ENCODE measurements around the gene MCM3AP. TPM values are rescaled to one million over a fixed set of nuclear protein-coding genes. Genes with fewer than 3 reads are reported as not detected.
"Not testable (repeated sequence)": the region's sequence is repeated elsewhere in the genome, so short reads cannot be mapped to it uniquely, and the experiment has no call there.

Gene MCM3AP
- polyA plus RNA-seq, 1 donor from 2014 or later: 48.5 TPM

DNA sequence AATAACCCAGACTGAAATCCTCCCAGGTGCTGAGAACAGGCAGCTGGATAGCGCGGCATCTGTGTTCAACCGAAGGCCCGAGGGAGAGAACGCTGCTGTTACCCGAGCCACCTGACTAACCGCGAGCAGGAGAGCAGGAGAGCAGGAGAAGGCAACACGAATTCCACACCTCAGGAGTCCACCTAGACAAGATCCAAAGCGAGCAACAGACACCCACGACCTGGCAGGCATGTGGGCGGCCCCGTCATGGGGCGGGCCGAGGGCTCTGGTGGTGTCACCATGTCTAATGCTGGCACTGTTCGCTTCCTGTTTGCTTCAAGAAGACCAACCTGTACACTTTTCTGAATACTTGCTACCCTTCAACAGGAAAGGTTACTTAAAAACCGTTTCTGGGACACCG lies 80.2 kb downstream of the MCM3AP start:
- Mint-ChIP-seq H3K27me3 (no peaks in the 10 kb centered on the region), H3K27ac (no peak overlapping the region), H3K4me3 (no peak overlapping the region), H3K9me3 (no peaks in the 10 kb centered on the region), H3K36me3 (peaks cover 1% of the 10 kb centered on the region), H3K4me1 (no peaks in the 10 kb centered on the region)

DNA sequence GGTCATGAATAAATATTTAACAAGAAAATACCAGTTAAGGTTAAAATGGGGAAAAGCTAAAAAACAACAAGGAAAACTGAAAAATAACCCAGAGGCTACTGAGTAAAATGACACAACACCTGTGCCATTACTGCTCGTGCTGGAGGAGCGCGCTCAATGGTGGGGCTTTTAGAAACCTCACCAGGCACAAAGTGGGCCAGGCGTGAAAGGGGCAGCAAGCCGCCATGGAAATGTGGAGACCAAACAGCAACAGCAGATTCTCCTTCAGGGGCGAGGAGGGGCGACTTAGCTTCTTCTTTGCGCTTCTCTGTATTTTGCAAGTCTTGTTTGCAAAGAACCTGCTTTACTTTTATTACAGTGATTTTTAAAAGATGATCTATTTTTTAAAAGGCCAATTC lies 82.2 kb downstream of the MCM3AP start:
- H3K27ac Mint-ChIP-seq: peak overlapping the region in 1 of 3 donors; percentile 53
- no peaks in the 10 kb centered on the region for H3K27me3 Mint-ChIP-seq
- H3K36me3 Mint-ChIP-seq: peaks cover 12% of the 10 kb centered on the region
- H3K4me3 Mint-ChIP-seq: no peak overlapping the region
- H3K4me1 Mint-ChIP-seq: peaks cover 0 to 4% (median 0%) of the 10 kb centered on the region in 3 donors
- peaks cover 0 to 4% (median 0%) of the 10 kb centered on the region in 3 donors for H3K9me3 Mint-ChIP-seq

DNA sequence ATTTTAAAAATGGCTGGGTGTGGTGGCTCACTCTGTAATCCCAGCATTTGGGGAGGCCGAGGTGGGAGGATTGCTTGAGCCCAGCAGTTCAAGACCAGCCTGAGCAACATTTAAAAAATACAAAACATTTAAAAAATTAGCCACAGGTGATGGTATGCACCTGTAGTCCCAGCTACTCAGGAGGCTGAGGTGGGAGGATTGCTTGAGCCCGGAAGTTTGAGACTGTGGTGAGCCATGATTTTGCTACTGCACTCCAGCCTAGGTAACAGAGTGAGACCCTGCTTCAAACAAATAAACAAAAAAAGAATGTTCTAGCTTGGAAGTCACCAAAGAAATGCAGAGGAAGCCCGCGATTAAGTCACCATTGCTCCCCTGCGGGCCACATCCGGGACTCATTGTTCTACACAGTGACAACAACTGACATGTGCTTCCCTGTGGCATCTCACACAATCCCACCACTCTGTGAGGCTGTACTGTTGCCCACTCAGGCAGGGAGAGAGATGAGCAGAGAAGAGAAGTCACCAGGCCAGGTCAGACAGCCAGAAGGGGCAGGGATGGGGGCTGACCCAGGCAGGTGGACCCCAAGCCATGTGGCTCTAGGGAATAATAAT lies 82.7 kb downstream of the MCM3AP start:
- Mint-ChIP-seq H3K36me3 (peaks cover 12% of the 10 kb centered on the region), H3K27ac (peak overlapping the region in 1 of 3 donors; percentile 53), H3K27me3 (no peaks in the 10 kb centered on the region), H3K4me1 (peaks cover 0 to 4% (median 0%) of the 10 kb centered on the region in 3 donors), H3K4me3 (no peak overlapping the region), H3K9me3 (peaks cover 0 to 4% (median 0%) of the 10 kb centered on the region in 3 donors)

DNA sequence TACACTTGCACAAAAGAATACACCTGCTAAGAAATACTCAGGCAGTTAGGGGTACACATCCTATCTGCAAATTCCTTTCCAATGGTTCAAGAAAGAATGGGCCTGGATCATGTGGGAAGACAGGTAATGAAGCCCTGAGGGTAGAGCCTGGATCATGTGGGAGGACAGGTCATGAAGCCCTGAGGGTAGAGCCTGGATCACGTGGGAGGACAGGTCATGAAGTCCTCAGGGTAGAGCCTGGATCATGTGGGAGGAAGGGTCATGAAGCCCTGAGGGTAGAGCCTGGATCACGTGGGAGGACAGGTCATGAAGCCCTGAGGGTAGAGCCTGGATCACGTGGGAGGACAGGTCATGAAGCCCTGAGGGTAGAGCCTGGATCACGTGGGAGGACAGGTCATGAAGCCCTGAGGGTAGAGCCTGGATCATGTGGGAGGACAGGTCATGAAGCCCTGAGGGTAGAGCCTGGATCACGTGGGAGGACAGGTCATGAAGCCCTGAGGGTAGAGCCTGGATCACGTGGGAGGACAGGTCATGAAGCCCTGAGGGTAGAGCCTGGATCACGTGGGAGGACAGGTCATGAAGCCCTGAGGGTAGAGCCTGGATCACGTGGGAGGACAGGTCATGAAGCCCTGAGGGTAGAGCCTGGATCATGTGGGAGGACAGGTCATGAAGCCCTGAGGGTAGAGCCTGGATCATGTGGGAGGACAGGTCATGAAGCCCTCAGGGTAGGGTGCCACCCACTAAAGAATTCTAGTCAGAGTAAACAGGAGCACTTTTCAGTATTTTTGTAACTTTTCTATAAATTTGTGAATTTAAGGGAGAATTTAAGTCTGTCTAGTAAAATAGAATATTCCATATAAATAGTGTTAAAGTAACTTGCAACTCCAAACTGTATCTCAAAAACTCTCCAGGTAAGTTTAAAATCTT lies 84.3 kb downstream of the MCM3AP start:
- not testable (repeated sequence) for H3K4me3 Mint-ChIP-seq, H3K9me3 Mint-ChIP-seq, H3K27me3 Mint-ChIP-seq, H3K27ac Mint-ChIP-seq, H3K4me1 Mint-ChIP-seq
- H3K36me3 Mint-ChIP-seq: peaks cover 17% of the 10 kb centered on the region

DNA sequence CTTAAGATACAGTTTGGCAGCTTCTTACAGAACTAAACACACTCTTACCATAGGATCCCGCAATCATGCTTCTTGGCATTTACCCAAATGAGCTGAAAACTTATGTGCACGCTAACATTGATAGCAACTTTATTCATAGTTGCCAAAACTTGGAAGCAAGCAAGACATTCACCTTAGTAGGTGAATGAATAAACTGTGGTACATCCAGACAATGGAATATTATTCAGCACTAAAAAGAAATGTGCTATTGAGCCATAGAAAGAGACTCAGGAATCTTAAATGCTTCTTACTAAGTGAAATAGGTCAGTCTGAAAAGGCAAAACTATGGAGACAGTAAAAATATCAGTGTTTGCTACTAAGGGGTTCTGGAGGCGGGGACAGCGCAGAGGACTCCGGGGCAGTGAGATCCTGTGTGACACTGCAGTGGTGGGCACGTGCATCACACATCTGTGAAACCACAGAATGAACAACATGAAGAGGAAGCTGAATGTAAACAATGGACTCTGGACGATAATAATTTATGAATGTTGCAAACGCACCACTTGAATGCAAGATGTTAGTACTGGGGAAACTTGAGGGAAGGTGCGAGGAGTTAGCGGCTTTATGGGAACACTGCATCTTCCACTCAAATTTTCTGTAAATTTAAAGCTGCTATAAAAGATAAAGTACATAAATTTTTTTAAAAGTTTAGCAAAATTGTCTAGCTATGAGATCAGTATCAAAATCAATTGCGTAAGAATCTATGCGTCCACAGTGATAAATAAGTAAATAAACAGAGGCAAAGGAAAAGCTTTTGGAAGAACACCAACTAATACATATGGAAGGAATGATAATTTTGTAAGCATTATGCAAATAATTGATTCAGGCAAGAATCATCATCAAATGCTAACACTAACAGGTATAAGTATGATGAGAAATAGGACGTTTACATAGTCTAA lies 85.7 kb downstream of the MCM3AP start:
- Mint-ChIP-seq H3K27me3 (no peaks in the 10 kb centered on the region), H3K9me3 (peaks cover 0 to 4% (median 0%) of the 10 kb centered on the region in 3 donors), H3K4me3 (no peak overlapping the region), H3K27ac (no peak overlapping the region), H3K4me1 (peaks cover 0 to 4% (median 0%) of the 10 kb centered on the region in 3 donors), H3K36me3 (peaks cover 15% of the 10 kb centered on the region)

DNA sequence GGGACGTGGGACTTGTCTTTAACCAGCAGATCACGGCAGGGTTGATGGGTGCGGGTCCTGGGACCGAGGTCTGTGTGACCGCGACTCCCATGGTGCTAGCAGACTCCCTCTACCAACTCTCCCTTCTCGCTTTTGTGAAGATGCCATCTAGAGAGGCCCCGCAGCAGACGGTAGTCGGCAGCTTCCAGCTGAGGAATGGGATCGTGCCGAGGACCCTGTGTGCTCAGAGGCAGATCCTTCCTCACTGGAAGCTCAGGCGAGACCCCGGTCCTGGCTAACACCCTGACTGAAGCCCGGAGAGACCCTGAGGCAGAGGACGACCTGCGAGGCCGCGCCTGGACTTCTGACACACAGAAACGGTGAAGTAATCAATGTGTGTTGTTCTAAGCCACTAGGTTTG lies 88.7 kb downstream of the MCM3AP start:
- Mint-ChIP-seq H3K36me3 (peaks cover 15% of the 10 kb centered on the region), H3K27ac (no peak overlapping the region), H3K4me3 (no peak overlapping the region), H3K9me3 (peaks cover 0 to 4% (median 0%) of the 10 kb centered on the region in 3 donors), H3K4me1 (peaks cover 0 to 4% (median 0%) of the 10 kb centered on the region in 3 donors), H3K27me3 (no peaks in the 10 kb centered on the region)

DNA sequence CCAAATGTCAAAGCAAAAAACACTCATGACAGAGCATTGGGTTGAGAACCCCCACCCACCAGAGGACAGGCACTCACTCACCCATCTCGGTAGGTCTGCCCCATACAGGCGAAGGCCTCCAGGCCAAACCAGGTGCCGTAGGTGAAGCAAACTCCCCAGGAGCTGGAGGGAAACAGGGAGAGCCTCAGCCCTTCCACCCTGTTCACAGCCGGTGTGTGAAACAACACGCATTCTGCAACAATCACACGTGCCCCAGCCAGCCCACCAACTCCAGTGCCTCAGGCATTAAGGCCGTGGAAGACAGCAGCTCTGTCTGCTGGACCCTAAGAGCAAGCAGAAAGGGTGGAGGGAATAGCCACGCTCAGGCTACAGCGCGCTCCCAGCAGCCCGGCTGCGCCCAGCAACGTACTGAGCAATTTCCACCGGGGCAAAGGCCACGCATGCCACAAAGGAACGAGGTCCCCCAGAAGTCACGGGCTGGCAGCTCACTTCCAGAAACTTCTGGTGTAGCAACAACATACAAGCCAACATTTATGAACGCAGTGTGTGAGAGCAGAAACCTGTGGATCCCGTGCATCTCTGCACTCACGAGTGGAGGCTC lies 89.7 kb downstream of the MCM3AP start:
- Mint-ChIP-seq H3K27ac (no peak overlapping the region), H3K36me3 (peaks cover 15% of the 10 kb centered on the region), H3K4me3 (no peak overlapping the region), H3K9me3 (peaks cover 0 to 4% (median 0%) of the 10 kb centered on the region in 3 donors), H3K27me3 (no peaks in the 10 kb centered on the region), H3K4me1 (peaks cover 0 to 4% (median 0%) of the 10 kb centered on the region in 3 donors)

DNA sequence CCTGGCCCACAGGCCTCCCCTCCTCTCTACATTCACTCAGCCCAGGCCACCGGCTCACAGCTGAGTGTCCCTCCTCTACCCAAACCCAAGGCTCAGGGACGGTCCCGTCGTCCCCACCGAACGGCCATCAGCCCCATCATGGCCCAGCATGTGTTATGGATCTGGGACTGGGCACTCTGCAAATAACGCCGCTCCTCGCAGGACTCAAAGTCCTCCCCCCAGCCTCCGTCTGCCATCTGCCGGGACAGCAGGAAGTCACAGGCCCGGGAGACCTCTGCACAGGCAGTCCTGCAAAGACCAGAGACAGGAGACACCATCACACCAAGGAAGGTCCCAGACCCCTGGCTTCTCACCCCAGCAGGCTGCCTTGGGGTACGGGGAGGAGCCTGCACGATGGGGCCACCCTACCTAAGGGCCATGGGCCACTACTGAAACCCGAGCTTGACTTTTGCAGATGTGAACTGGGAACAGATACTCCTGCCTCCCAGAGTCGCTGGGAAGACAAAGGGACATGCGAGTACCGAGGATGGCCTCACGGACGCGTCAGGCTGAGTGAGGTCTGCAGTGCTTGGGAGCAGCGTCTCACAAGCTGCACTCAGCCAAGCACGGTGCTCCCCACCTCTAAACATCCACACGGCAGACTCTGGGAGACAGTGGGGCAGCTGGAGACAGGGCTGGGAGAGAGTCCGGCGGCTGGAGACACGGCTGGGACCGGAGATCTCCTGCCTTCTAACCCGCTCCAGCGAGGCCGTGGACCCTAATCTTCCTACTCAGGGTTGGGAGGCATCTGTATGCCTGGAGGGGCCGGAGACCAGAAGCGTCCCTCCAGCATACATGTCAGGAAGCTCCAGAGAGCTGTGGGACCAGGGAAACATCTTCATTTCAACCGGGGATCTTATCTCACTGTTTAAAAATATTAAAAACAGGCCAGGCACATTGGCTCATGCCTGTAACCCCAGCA lies 90.8 kb downstream of the MCM3AP start:
- Mint-ChIP-seq H3K27me3 (no peaks in the 10 kb centered on the region), H3K27ac (no peak overlapping the region), H3K36me3 (peaks cover 14% of the 10 kb centered on the region), H3K9me3 (peaks cover 0 to 2% (median 0%) of the 10 kb centered on the region in 3 donors), H3K4me3 (no peak overlapping the region), H3K4me1 (peaks cover 0 to 4% (median 0%) of the 10 kb centered on the region in 3 donors)

DNA sequence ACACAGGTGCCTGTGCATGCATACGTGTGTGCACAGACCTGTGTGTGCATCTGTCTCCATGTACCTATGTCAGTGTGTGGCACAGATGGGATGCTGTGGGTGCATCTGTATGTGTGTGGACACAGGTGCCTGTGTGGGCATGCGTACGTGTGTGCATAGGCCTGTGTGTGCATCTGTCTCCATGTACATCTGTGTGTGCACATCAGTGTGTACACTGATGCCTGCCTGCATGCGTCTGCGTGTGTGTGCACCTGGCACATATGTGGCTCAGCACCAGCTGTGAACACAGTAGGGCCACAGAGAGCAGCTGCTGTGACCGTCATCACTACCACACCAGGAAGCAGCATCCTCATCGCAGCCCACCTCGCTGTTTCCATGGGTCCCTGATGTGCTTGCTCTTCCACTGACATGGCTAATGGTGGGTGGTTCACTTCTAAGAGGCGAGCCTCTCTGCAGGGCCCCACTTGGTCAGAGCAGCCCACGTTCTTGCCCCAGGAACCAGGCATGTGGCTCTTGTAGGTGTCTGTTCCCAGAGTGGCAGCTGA lies 91.5 kb downstream of the MCM3AP start:
- H3K4me1 Mint-ChIP-seq: peaks cover 0 to 2% (median 0%) of the 10 kb centered on the region in 3 donors
- no peak overlapping the region for H3K4me3 Mint-ChIP-seq
- no peak overlapping the region for H3K27ac Mint-ChIP-seq
- H3K9me3 Mint-ChIP-seq: no peaks in the 10 kb centered on the region
- H3K27me3 Mint-ChIP-seq: no peaks in the 10 kb centered on the region
- peaks cover 6% of the 10 kb centered on the region for H3K36me3 Mint-ChIP-seq

DNA sequence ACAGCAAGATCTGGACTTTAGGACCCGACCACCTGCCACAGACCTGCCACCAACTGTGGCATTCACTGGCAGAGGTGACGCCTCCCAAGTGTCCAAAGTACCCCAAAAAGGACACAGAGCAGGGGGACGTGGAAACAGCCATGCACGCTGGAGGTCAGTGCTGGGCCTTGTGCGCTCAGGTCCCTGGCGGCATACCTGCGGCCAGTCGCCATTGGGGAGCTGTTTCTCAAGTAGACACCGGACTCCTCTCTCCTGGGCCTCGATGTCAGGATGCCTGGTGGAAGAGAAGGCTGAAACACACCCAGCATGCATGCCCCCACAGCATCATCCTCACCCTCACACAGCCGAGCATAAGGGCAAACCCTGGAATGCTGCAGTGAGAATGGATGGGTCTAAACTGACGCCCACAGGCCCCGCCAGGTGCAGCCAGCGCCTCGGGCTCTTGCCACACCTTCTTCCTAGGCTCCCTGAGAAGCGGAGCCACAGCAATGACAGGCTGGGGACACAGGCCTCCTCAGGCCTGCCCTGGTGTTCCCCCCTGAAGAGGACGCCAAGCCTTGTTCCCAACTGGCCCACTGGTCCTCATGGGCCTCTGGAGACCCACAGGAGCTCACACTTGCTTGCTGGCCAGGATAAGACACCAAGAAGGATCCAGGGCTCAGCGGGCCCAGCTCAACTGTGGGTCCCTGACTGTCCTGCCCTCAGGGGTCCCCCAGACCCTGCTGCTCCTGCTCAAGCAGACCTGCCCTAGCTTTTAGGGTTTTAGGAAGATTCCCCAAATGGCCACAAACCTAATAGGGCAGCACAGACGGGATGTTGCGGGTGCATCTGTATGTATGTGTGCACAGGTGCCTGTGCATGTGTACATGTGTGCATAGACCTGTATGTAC lies 93.5 kb downstream of the MCM3AP start:
- Mint-ChIP-seq H3K9me3 (no peaks in the 10 kb centered on the region), H3K36me3 (peaks cover 9% of the 10 kb centered on the region), H3K27me3 (no peaks in the 10 kb centered on the region)

DNA sequence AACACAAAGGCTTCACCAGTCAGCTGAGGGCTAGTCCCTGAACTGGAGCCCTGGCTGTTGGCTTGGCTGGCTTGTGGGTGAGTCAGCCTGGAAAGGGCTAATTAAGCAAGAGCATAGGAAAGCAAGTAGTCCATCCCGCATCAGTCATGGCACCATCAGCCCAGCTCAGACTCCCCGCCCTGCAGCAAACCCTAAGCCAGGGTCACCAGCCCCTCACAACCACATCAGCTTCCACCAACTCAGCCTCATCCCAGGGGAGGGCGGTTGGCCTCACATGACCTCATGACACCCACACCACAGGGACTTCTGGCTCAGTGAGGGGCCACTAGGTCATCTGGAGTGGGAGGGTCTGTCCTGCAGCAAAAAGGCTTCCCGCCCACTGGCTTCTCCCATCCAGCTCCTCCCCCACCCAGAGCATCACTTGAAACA lies 94.1 kb downstream of the MCM3AP start:
- H3K9me3 Mint-ChIP-seq: no peaks in the 10 kb centered on the region
- H3K4me1 Mint-ChIP-seq: peaks cover 0 to 3% (median 1%) of the 10 kb centered on the region in 3 donors
- peaks cover 4% of the 10 kb centered on the region for H3K36me3 Mint-ChIP-seq
- H3K27ac Mint-ChIP-seq: no peak overlapping the region
- no peaks in the 10 kb centered on the region for H3K27me3 Mint-ChIP-seq
- H3K4me3 Mint-ChIP-seq: no peak overlapping the region

More for the DNA sequence above, 93.5 kb downstream of the MCM3AP start:
- H3K4me3 Mint-ChIP-seq: no peak overlapping the region
- H3K27ac Mint-ChIP-seq: no peak overlapping the region
- H3K4me1 Mint-ChIP-seq: peaks cover 0 to 3% (median 1%) of the 10 kb centered on the region in 3 donors

DNA sequence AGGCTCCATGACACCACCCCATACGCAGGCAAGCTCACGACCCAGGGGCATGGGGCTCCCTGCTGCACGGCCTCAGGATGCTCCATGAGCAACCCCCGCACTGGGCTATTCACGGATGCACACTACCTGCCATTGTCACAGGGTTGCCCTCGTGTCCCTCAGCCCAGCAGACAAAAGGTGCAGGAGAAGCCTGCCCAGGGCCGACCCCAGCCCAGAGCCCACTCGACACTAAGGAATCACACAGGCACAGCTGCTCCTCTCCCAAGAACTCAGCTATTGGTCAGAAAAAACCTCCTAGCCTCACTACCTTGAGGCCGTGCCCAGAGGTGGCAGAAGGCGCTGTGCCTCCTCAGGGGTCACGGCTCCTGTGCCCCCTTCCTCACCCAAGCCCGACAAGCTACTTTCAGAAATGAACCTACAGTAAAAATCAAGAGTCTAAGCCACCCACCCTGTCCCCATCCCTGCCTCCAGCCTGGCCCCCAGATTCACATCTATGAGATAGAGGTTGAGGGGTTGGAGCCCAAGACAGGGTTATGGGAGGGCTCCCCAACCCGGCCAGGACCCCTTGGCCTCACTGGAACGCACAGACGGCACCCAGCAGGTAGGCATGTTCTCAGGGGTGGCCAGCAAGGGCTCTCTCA lies 94.8 kb downstream of the MCM3AP start:
- Mint-ChIP-seq H3K4me1 (peaks cover 1 to 3% (median 1%) of the 10 kb centered on the region in 3 donors), H3K36me3 (peaks cover 4% of the 10 kb centered on the region), H3K9me3 (no peaks in the 10 kb centered on the region), H3K27me3 (no peaks in the 10 kb centered on the region), H3K27ac (no peak overlapping the region), H3K4me3 (no peak overlapping the region)

All from IgD-negative memory B cell (primary cell).